SK-N-SH (cell line): Measurements from ENCODE around the gene SCO2. TPM values are rescaled to one million over a fixed set of nuclear protein-coding genes. Genes with fewer than 3 reads are reported as not detected.

ENCODE experiments used
- CTCF ChIA-PET: fragments of 300-600, 350-600 bp; formaldehyde crosslinking; extraction: SDS; loops from one replicate; lab custom pipeline; 2021; lab: Yijun Ruan, JAX
- POLR2A ChIA-PET: fragments of 350-600 bp; sonication (Branson Sonifier 250); formaldehyde crosslinking; extraction: SDS; loops from one replicate; lab custom pipeline; 2020; ENCODE audit warnings: antibody characterized with exemption, inconsistent platforms; lab: Yijun Ruan, JAX
- DNase-seq: peaks from one replicate; pipeline ENCODE4 v3.0.0; 2012
- H2AFZ ChIP-seq: fragments of 200-600 bp; sonication (generic); 2 replicates; pipeline ENCODE4 v1.8.1; 2016; ENCODE audit warnings: antibody characterized with exemption, mild to moderate bottlenecking, low read depth
- H3F3A ChIP-seq: fragments of 200-600 bp; sonication (generic); replicated peaks from 2 replicates; pipeline ENCODE3; 2016; ENCODE audit warnings: antibody characterized with exemption, mild to moderate bottlenecking; ENCODE audit not compliant: insufficient read depth
- H3K27ac ChIP-seq, 2 experiments: fragments of 200-500 bp in 1 of 2; fragments of 200-600 bp in 1 of 2; sonication (Bioruptor generic) in 1 of 2; sonication (generic), shearing (Covaris generic) in 1 of 2; 2 replicates each; pipeline versions ENCODE4 v1.5.1 to v1.6.1; 2014 to 2016; ENCODE audit warnings: low read depth in 2 of 2, inconsistent platforms in 1 of 2, low read length in 1 of 2, mild to moderate bottlenecking in 1 of 2, mixed read lengths in 1 of 2
- H3K27me3 ChIP-seq: fragments of 200-600 bp; sonication (generic), shearing (Covaris generic); 2 replicates; pipeline ENCODE4 v1.6.1; 2016; ENCODE audit warnings: mixed run types; ENCODE audit not compliant: insufficient read depth
- H3K36me3 ChIP-seq, 2 experiments: fragments of 200-500 bp in 1 of 2; fragments of 200-600 bp in 1 of 2; sonication (Bioruptor generic) in 1 of 2; sonication (generic) in 1 of 2; replicated peaks in 1 of 2; 2 replicates each; pipeline versions ENCODE3 to v1.5.1; 2014 to 2016; ENCODE audit warnings: low read length in 1 of 2, mild to moderate bottlenecking in 1 of 2; ENCODE audit not compliant: insufficient read depth in 2 of 2, control insufficient read depth in 1 of 2
- H3K4me1 ChIP-seq, 2 experiments: fragments of 200-500 bp in 1 of 2; fragments of 200-600 bp in 1 of 2; sonication (Bioruptor generic) in 1 of 2; sonication (generic), shearing (Covaris generic) in 1 of 2; 2 replicates each; pipeline versions ENCODE4 v1.5.1 to v1.6.1; 2014 to 2016; ENCODE audit warnings: low read depth in 1 of 2, low read length in 1 of 2, mixed run types in 1 of 2; ENCODE audit not compliant: insufficient read depth in 2 of 2, control insufficient read depth in 1 of 2
- H3K4me2 ChIP-seq: fragments of 200-600 bp; sonication (generic), shearing (Covaris generic); 2 replicates; pipeline ENCODE4 v1.6.1; 2017; ENCODE audit warnings: mixed run types
- H3K4me3 ChIP-seq, 2 experiments: fragments of 200-500 bp in 1 of 2; fragments of 200-600 bp in 1 of 2; sonication (Bioruptor generic) in 1 of 2; sonication (generic), shearing (Covaris generic) in 1 of 2; 2 replicates each; pipeline versions ENCODE4 v1.5.1 to v1.8.1; 2014 to 2016; ENCODE audit warnings: low read depth in 2 of 2, inconsistent platforms in 1 of 2, low read length in 1 of 2, mild to moderate bottlenecking in 1 of 2, mixed read lengths in 1 of 2, moderate library complexity in 1 of 2
- H3K79me2 ChIP-seq: fragments of 200-600 bp; sonication (generic); 2 replicates; pipeline ENCODE4 v1.8.1; 2017; ENCODE audit warnings: mild to moderate bottlenecking; ENCODE audit not compliant: insufficient read depth
- H3K9ac ChIP-seq: fragments of 200-600 bp; sonication (generic); 2 replicates; pipeline ENCODE4 v1.6.1; 2017; ENCODE audit warnings: mixed run types
- H3K9me2 ChIP-seq: fragments of 200-600 bp; sonication (generic); 2 replicates; pipeline ENCODE4 v1.6.1; 2017; ENCODE audit warnings: mixed run types
- H3K9me3 ChIP-seq: fragments of 200-600 bp; sonication (generic); 2 replicates; pipeline ENCODE4 v1.6.1; 2017; ENCODE audit warnings: mixed run types, mild to moderate bottlenecking, moderate library complexity
- H4K20me1 ChIP-seq: fragments of 200-600 bp; sonication (generic); 2 replicates; pipeline ENCODE4 v1.6.1; 2017; ENCODE audit warnings: mild to moderate bottlenecking, mixed run types; ENCODE audit not compliant: insufficient read depth
- ELF1 ChIP-seq: IDR thresholded peaks from 2 replicates; pipeline ENCODE4 v1.4.0; 2012
- EZH2phosphoT487 ChIP-seq: fragments of 200-600 bp; sonication (generic); IDR thresholded peaks from 2 replicates; pipeline ENCODE4 v1.6.1; 2017; ENCODE audit warnings: low read depth, mixed run types, mild to moderate bottlenecking, antibody characterized with exemption, moderate library complexity, borderline replicate concordance
- FOSL2 ChIP-seq: IDR thresholded peaks from 2 replicates; pipeline ENCODE4 v1.4.0; 2012; ENCODE audit warnings: low read depth, mild to moderate bottlenecking, moderate library complexity, borderline replicate concordance
- FOXJ3 ChIP-seq: sonication (generic); formaldehyde crosslinking; IDR thresholded peaks from 2 replicates; pipeline ENCODE4 v1.5.1; 2020; ENCODE audit warnings: mild to moderate bottlenecking, missing genetic modification reagents
- MXI1 ChIP-seq: IDR thresholded peaks from 2 replicates; pipeline ENCODE4 v1.6.1; 2012; ENCODE audit warnings: mild to moderate bottlenecking, low read depth, low read length, improper control_type of control experiment
- NFIC ChIP-seq: IDR thresholded peaks from 2 replicates; pipeline ENCODE4 v1.4.0; 2012; ENCODE audit warnings: borderline replicate concordance
- NRF1 ChIP-seq: IDR thresholded peaks from 2 replicates; pipeline ENCODE4 v1.6.1; 2012; ENCODE audit warnings: low read depth, mild to moderate bottlenecking, low read length
- RAD21 ChIP-seq: IDR thresholded peaks from 2 replicates; pipeline ENCODE4 v1.6.1; 2012; ENCODE audit warnings: mild to moderate bottlenecking, low read length
- REST ChIP-seq: IDR thresholded peaks from 2 replicates; pipeline ENCODE4 v1.6.1; 2012; ENCODE audit warnings: mild to moderate bottlenecking, low read depth, low read length, moderate library complexity
- TAF1 ChIP-seq: IDR thresholded peaks from 2 replicates; pipeline ENCODE4 v1.6.1; 2012; ENCODE audit warnings: low read depth, mild to moderate bottlenecking, low read length, moderate library complexity, borderline replicate concordance
- TCF12 ChIP-seq: IDR thresholded peaks from 2 replicates; pipeline ENCODE4 v1.4.0; 2012
- TEAD4 ChIP-seq: IDR thresholded peaks from 2 replicates; pipeline ENCODE4 v1.4.0; 2012; ENCODE audit warnings: mild to moderate bottlenecking, borderline replicate concordance; ENCODE audit not compliant: insufficient read depth
- USF1 ChIP-seq: IDR thresholded peaks from 2 replicates; pipeline ENCODE4 v1.4.0; 2012; ENCODE audit warnings: low read depth, borderline replicate concordance
- whole genome bisulfite sequencing: methylation state at CpG from one replicate; pipeline ENCODE4 v1.1.6; 2017; ENCODE audit warnings: low lambda C conversion rate; 5-methylcytosine and 5-hydroxymethylcytosine counted together
- polyA plus RNA-seq, 3 experiments: library from polyadenylated mRNA; depleted of rRNA; stranded (reverse); fragments of >200 nt; gene quantifications; 2 replicates each; pipeline ENCODE4 v1.2.3, GENCODE V29; 2012
- TF ChIP-seq, protein P1 (sequence below): fragments of 150-350 bp; IDR thresholded peaks from 2 replicates; pipeline ENCODE4 v1.6.1; 2016; ENCODE audit warnings: mild to moderate bottlenecking, low read depth, low read length
- TF ChIP-seq, protein P2 (sequence below): fragments of 150-350 bp; IDR thresholded peaks from 2 replicates; pipeline ENCODE4 v1.6.1; 2017; ENCODE audit warnings: antibody characterized with exemption, low read length, low read depth, borderline replicate concordance

SCO2 gene
- polyA plus RNA-seq, 1 of the 3 experiments (the other 2 are of a cell fraction), result 4.0 TPM

- Histone ChIP-seq H3K4me2 (no peak overlapping the region), H3F3A (no peaks in the 10 kb centered on the region), H3K79me2 (no peaks in the 10 kb centered on the region), H2AFZ (no peak overlapping the region), H3K9me3 (no peaks in the 10 kb centered on the region), H3K4me1 (peaks cover 0 to 2% of the 10 kb centered on the region in 2 experiments; a peak in 1 of 4 replicates), H3K27ac (no peak overlapping the region), H3K9me2 (no peaks in the 10 kb centered on the region), H4K20me1 (no peaks in the 10 kb centered on the region), H3K36me3 (no peaks in the 10 kb centered on the region), H3K27me3 (peaks cover 6% of the 10 kb centered on the region; the same call in 1 of the 2 replicates), H3K4me3 (no peak overlapping the region), H3K9ac (no peak overlapping the region)
- CTCF ChIA-PET, result interaction anchor here (3.2 kb wide), 1 partner anchor 13 kb away, joined by 12 read pairs; no protein-coding TSS in a partner anchor
- POLR2A ChIA-PET, result no interaction called here
- 74% methylated on average over 18 of the region's 29 CpGs for WGBS
- no peak for DNase-seq
- TF ChIP-seq REST (no peak), NRF1 (no peak), FOSL2 (no peak), EZH2phosphoT487 (no peak), FOXJ3 (CRISPR knock-in tag) (no peak), ELF1 (no peak), USF1 (no peak), MXI1 (no peak), RAD21 (no peak), TAF1 (no peak), TCF12 (no peak), NFIC (no peak), TEAD4 (no peak)
- TF ChIP-seq, protein P1, sequence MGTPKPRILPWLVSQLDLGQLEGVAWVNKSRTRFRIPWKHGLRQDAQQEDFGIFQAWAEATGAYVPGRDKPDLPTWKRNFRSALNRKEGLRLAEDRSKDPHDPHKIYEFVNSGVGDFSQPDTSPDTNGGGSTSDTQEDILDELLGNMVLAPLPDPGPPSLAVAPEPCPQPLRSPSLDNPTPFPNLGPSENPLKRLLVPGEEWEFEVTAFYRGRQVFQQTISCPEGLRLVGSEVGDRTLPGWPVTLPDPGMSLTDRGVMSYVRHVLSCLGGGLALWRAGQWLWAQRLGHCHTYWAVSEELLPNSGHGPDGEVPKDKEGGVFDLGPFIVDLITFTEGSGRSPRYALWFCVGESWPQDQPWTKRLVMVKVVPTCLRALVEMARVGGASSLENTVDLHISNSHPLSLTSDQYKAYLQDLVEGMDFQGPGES, result no peak
- TF ChIP-seq, protein P2, sequence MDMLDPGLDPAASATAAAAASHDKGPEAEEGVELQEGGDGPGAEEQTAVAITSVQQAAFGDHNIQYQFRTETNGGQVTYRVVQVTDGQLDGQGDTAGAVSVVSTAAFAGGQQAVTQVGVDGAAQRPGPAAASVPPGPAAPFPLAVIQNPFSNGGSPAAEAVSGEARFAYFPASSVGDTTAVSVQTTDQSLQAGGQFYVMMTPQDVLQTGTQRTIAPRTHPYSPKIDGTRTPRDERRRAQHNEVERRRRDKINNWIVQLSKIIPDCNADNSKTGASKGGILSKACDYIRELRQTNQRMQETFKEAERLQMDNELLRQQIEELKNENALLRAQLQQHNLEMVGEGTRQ, result no peak
These were observed 39.9 kb downstream of the SCO2 start for GRCh38 chr22:50485221-50486131.
